ENCODE results near the gene PIK3IP1.

PIK3IP1 gene

DNA sequence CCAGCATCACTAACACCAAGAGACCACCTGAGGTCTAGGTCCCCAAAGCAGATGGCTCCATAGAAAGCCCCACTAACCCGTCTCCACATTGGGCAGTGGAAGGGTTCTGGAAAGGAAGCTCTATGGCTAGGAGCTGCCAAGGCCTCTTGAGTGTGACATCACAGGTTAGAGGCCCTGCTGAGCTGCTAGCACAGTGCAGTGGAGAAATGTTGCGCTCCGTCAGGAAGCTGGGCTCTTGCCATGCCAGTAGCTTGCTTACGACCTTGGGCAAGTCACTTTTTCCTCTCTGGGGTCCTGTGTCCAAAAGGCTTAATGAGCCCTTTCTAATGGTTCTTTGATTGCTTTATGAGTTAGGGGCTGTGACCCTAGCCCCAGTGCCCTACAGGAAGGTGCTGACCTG is 10.6 kb downstream of the PIK3IP1 start:
- intact Hi-C loops (cut with DNase I) = no loop called here
- no peak for DNase-seq

DNA sequence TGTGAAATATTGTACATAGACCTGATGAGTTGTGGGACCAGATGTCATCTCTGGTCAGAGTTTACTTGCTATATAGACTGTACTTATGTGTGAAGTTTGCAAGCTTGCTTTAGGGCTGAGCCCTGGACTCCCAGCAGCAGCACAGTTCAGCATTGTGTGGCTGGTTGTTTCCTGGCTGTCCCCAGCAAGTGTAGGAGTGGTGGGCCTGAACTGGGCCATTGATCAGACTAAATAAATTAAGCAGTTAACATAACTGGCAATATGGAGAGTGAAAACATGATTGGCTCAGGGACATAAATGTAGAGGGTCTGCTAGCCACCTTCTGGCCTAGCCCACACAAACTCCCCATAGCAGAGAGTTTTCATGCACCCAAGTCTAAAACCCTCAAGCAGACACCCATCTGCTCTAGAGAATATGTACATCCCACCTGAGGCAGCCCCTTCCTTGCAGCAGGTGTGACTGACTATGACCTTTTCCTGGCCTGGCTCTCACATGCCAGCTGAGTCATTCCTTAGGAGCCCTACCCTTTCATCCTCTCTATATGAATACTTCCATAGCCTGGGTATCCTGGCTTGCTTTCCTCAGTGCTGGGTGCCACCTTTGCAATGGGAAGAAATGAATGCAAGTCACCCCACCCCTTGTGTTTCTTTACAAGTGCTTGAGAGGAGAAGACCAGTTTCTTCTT is 12.3 kb downstream of the PIK3IP1 start:
- DNase-seq = no peak
- intact Hi-C loops (cut with DNase I) = no loop called here

DNA sequence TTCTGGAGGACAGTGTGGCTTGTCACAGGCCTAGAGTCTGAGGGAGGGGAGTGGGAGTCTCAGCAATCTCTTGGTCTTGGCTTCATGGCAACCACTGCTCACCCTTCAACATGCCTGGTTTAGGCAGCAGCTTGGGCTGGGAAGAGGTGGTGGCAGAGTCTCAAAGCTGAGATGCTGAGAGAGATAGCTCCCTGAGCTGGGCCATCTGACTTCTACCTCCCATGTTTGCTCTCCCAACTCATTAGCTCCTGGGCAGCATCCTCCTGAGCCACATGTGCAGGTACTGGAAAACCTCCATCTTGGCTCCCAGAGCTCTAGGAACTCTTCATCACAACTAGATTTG is 13.0 kb downstream of the PIK3IP1 start:
- intact Hi-C loops (cut with DNase I) = no loop called here
- DNase-seq = no peak

DNA sequence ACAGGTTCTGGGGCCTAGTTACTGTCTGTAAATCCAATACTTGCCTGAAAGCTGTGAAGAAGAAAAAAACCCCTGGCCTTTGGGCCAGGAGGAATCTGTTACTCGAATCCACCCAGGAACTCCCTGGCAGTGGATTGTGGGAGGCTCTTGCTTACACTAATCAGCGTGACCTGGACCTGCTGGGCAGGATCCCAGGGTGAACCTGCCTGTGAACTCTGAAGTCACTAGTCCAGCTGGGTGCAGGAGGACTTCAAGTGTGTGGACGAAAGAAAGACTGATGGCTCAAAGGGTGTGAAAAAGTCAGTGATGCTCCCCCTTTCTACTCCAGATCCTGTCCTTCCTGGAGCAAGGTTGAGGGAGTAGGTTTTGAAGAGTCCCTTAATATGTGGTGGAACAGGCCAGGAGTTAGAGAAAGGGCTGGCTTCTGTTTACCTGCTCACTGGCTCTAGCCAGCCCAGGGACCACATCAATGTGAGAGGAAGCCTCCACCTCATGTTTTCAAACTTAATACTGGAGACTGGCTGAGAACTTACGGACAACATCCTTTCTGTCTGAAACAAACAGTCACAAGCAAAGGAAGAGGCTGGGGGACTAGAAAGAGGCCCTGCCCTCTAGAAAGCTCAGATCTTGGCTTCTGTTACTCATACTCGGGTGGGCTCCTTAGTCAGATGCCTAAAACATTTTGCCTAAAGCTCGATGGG is 13.5 kb downstream of the PIK3IP1 start:
- no peak for DNase-seq
- intact Hi-C loops (cut with DNase I) = no loop called here

DNA sequence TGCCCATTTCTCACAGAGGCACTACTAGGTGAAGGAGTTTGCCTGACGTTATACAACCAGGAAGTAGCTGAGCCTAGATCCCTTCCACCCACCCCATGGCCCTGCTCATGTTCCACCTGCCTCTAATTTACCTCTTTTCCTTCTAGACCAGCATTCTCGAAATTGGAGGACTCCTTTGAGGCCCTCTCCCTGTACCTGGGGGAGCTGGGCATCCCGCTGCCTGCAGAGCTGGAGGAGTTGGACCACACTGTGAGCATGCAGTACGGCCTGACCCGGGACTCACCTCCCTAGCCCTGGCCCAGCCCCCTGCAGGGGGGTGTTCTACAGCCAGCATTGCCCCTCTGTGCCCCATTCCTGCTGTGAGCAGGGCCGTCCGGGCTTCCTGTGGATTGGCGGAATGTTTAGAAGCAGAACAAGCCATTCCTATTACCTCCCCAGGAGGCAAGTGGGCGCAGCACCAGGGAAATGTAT is 14.1 kb downstream of the PIK3IP1 start:
- intact Hi-C loops (cut with DNase I) = no loop called here
- DNase-seq = no peak

DNA sequence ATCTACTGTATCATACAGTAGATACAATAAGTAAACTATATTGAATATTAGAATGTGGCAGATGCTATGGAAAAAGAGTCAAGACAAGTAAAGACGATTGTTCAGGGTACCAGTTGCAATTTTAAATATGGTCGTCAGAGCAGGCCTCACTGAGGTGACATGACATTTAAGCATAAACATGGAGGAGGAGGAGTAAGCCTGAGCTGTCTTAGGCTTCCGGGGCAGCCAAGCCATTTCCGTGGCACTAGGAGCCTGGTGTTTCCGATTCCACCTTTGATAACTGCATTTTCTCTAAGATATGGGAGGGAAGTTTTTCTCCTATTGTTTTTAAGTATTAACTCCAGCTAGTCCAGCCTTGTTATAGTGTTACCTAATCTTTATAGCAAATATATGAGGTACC is 14.5 kb downstream of the PIK3IP1 start:
- intact Hi-C loops (cut with DNase I) = no loop called here
- DNase-seq = no peak

DNA sequence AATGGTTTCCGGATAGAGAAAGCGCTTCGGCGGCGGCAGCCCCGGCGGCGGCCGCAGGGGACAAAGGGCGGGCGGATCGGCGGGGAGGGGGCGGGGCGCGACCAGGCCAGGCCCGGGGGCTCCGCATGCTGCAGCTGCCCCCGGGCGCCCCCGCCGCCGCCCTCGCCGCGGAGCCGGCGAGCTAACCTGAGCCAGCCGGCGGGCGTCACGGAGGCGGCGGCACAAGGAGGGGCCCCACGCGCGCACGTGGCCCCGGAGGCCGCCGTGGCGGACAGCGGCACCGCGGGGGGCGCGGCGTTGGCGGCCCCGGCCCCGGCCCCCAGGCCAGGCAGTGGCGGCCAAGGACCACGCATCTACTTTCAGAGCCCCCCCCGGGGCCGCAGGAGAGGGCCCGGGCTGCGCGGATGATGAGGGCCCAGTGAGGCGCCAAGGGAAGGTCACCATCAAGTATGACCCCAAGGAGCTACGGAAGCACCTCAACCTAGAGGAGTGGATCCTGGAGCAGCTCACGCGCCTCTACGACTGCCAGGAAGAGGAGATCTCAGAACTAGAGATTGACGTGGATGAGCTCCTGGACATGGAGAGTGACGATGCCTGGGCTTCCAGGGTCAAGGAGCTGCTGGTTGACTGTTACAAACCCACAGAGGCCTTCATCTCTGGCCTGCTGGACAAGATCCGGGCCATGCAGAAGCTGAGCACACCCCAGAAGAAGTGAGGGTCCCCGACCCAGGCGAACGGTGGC is 15.7 kb downstream of the PIK3IP1 start:
- intact Hi-C loops (cut with DNase I) = no loop called here
- no peak for DNase-seq

DNA sequence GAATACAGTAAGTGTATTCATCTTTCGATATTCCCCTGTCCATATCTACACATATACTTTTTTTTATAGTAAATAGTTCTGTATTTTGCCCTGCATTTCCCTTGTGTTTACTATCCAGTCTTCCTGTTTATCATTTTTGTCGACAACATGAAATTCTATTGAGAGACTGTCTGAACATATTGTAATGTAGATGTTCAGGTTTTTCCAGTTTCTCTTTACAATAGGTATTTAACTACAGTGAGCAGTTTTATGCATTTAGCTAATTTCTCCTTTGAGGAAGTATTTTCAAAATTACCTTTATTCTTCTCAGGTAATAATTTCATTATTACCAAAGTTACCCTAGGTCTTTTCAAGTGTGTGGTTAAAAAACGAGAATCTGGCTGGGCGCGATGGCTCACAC is 16.7 kb downstream of the PIK3IP1 start:
- DNase-seq = no peak
- intact Hi-C loops (cut with DNase I) = no loop called here

DNA sequence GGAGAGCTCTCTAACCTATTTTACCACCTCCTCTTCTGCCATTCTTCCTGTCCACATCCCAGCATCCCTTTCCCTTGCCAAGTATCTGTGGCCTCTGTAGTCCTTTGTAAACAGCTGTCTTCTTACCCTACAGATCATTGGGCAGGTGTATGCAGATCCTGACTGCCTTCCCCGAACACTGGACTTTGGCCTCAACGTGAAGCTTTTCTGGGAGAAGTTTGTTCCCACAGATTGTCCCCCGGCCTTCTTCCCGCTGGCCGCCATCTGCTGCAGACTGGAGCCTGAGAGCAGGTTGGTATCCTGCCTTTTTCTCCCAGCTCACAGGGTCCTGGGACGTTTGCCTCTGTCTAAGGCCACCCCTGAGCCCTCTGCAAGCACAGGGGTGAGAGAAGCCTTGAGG is 17.3 kb downstream of the PIK3IP1 start:
- DNase-seq = no peak
- intact Hi-C loops (cut with DNase I) = no loop called here

DNA sequence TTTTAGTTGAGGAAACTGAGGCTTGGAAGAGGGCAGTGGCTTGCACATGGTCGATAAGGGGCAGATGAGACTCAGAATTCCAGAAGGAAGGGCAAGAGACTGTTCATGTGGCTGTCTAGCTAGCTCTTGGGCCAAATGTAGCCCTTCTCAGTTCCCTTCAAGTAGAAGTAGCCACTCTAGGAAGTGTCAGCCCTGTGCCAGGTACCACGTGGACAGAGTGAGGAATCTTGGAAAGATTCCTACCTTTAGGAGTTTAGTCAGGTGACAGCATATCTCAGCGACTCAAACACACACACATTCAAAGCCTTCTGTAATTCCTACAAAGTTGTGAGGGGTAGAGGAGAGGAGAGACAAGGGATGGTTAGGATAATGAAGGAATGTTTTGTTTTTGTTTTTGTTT is 18.3 kb downstream of the PIK3IP1 start:
- intact Hi-C loops (cut with DNase I) = loop anchor here (5.0 kb wide), 2 partner anchors 62 to 167 kb away; partner anchors contain the start of genes LIMK2 and SELENOM

DNA sequence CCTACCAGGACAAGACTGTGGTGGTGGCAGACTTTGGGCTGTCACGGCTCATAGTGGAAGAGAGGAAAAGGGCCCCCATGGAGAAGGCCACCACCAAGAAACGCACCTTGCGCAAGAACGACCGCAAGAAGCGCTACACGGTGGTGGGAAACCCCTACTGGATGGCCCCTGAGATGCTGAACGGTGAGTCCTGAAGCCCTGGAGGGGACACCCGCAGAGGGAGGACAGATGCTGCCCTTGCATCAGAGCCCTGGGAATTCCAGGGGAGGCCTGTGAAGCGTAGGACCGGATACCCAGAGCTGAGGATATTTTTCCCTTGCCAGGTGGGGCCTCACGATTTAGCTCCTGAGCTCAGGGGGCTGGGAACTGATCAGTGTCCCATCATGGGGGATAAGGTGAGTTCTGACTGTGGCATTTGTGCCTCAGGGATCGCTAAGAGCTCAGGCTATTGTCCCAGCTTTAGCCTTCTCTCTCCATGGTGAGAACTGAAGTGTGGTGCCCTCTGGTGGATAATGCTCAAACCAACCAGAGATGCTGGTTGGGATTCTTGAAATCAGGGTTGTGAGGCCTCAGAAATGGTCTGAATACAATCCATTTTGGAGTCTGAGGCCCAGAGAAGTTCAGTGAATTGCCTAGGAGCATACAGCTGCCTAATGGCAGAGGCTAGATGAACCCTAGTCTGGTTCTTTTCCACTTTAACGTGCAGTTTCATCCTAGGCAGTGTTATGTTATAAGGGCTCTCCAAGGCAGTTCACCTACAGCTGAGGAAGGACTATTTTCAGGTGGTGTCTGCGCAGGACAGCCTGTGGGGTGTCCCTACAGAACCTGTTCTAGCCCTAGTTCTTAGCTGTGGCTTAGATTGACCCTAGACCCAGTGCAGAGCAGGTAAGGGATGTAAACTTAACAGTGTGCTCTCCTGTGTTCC is 19.5 kb downstream of the PIK3IP1 start:
- DNase-seq = peak in 4 of 10 donors; percentile 54 to 72 (median 66)
- intact Hi-C loops (cut with DNase I) = loop anchor here (5.0 kb wide), 2 partner anchors 60 to 165 kb away; partner anchors contain the start of genes LIMK2 and SELENOM

More for the DNA sequence above, 18.3 kb downstream of the PIK3IP1 start:
- DNase-seq = no peak

DNA sequence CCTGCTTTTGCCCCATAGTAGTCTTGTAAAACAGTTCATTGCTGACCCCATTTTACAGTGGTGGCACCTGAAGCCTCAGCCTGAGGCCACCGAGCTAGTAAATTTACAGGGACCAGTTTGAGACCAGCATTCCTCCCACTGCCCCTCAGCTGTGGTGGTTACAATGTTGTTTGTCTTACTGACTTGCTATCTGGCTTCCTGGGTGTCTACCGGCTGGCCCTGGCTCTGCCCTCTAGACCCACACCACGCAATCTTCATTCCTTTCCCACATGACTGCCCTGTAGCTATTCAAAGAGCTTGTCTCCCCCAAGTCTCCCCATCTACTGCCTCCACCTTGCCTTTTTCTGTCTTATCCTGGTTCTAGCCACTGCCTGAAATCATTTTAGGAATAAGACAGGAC is 20.8 kb downstream of the PIK3IP1 start:
- intact Hi-C loops (cut with DNase I) = loop anchor here (5.0 kb wide), 2 partner anchors 59 to 164 kb away; partner anchors contain the start of genes LIMK2 and SELENOM

DNA sequence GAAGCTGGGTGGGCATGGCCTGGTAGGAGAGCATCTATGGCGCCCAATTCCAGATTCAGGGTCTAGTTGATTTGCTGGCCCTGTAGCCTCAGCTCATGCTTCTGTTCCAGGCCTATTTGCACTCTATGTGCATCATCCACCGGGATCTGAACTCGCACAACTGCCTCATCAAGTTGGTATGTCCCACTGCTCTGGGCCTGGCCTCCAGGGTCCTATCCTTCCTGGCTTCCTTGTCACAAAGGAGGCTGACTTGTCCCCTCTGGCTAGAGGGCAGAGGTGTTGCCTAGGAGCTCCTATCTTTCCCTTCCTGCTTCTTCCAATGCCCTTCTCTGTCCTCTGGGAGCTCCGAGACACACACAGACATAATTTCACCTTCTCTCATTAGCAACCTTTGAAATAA is 21.3 kb downstream of the PIK3IP1 start:
- intact Hi-C loops (cut with DNase I) = loop anchor here (5.0 kb wide), 2 partner anchors 59 to 164 kb away; partner anchors contain the start of genes LIMK2 and SELENOM
- DNase-seq = no peak

More for the DNA sequence above, 20.8 kb downstream of the PIK3IP1 start:
- DNase-seq = no peak

DNA sequence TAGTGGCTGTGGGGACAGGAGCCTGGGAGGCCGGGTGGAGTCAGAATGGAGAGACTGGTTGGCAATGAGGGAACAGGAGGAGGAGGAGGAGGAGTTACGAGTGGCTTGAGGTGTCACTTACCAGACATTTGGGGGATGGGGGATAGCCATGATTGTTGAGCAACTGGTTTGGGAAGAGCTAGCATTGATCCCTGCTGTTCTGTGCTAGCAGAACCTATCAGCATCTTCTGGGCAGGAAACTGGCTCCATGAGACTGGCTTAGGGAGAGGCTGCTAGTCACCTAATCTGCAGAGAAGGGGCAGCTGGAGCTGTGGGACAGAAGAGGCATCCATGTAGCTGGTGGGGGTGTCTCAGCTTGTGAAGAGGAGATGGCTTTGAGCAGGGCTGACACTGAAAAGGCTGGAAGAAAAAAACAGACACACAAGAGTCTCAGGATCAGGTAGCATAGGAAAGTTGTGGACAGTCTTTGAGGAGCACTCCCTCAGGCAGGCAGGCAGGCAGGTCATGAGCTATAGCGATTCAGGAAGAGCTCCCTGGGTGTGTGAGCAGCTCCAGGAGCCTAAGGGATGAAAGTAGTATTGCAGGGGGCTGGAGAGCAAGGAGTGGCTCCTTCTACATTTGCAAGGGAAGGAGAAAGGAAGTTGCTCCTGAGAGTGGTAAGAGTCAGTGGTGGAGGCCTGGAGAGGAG is 22.3 kb downstream of the PIK3IP1 start:
- intact Hi-C loops (cut with DNase I) = loop anchor here (5.0 kb wide), 2 partner anchors 58 to 163 kb away; partner anchors contain the start of genes LIMK2 and SELENOM
- DNase-seq = no peak

DNA sequence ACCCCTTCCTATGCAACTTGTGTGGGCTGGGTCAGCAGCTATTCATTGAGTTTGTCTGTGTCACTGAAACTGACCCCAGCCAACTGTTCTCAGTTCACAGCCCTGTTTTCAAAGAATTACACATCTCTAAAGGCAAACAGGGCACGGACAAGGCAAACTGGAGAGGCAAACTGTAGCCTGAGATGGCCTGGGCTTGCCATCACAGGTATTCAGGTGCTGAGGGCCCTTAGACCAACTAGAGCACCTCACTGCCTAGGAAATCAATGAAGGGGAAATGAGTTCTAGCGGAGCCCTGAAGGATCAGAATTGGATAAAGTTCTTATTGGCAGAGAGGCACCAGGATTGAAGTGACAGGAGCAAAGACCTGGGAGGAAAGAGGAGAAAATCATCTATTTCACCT is 24.0 kb downstream of the PIK3IP1 start:
- intact Hi-C loops (cut with DNase I) = no loop called here
- peak in 1 of 10 donors; percentile 9 for DNase-seq

DNA sequence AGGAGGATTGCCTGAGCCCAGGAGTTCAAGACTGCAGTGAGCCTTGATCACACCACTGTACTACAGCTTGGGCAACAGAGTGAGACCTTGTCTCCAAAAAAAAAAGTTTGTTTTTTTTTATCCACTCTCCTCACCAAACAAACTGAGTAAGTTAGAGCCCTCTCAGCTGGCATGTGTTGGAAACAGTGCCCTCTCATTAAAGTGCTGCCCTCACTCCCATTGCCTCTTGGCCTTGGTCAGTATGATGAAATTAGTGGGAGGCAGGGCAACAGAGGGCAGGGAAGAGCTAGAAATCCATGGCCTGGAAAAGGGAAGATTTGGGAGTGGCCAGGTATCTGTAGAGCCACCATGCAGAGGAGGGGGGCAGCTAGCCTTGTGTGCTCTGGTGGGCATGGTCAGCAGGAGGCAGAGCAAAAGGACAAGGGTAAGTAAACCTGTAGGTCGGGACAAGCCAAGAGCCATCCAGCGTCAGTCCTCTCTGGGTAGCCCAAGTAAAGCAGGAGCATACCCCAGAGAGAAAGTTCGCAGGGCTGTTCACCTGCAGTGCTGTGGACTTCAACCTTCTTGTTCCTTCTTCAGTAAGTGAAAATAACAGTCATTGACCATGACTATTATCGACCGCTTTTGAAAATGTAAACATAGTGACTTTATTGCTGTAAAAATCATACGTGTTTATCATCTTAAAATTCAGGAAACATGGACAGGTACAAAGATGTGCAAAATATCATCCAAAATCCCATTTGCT is 28.2 kb downstream of the PIK3IP1 start:
- peak in 1 of 10 donors; percentile 33 for DNase-seq
- intact Hi-C loops (cut with DNase I) = no loop called here

DNA sequence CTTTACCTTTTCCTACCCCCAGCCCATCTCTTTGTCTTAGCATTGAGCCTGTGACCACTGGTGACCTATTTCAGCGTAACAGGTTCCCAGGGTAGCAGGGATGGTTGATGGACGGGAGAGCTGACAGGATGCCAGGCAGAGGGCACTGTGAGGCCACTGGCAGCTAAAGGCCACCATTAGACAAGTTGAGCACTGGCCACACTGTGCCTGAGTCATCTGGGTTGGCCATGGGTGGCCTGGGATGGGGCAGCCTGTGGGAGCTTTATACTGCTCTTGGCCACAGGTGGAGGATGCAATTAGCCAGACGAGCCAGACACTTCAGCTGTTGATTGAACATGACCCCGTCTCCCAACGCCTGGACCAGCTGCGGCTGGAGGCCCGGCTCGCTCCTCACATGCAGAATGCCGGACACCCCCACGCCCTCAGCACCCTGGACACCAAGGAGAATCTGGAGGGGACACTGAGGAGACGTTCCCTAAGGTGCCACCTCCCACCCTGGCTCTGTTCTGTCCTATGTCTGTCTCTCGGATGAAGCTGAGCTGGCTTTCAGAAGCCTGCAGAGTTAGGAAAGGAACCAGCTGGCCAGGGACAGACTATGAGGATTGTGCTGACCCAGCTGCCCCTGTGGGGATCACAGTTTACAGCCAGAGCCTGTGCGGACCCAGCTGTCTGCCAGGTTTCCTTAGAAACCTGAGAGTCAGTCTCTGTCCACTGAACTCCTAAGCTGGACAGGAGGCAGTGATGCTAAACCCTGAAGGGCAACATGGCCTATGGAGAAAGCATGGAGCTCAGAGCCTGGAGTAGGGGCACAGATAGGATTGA is 29.8 kb downstream of the PIK3IP1 start:
- intact Hi-C loops (cut with DNase I) = no loop called here
- peak in 1 of 10 donors; percentile 77 for DNase-seq

DNA sequence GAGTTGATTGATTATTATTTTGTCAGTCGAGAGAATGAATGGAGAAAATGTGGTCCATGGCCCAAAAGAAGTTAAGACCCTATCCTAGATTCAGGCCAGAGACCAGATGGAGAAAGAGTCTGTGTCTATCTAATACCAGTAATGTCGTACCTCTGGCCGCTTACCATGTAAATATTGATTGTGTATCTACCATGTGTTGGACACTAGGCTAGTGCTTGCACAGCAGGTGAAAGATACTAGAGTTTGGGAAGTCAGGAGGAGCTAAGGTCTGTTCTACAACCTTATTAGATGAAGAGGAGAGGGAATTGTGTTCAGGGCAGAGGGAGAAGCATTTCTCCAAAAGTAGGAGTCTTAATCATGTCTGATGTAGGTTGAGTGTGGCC is 31.8 kb downstream of the PIK3IP1 start:
- DNase-seq = no peak
- intact Hi-C loops (cut with DNase I) = no loop called here
